Fibroblast of mammary gland (primary cell): ENCODE results near the gene NMUR2.

Experiments used
- DNase-seq: peaks from one replicate; pipeline ENCODE4 v3.0.0-alpha.2; 2010; ENCODE audit warnings: low read depth
- H3K4me3 ChIP-seq: 2 replicates; pipeline ENCODE4 v1.5.1; 2011; ENCODE audit warnings: low read depth, mild to moderate bottlenecking, low read length, moderate library complexity; ENCODE audit not compliant: control insufficient read depth
- CTCF ChIP-seq: conservative IDR thresholded peaks from 2 replicates; pipeline ENCODE4 v1.5.1; 2011; ENCODE audit warnings: low read depth, low read length, inconsistent platforms; ENCODE audit not compliant: control insufficient read depth, insufficient read depth

NMUR2 gene

DNA sequence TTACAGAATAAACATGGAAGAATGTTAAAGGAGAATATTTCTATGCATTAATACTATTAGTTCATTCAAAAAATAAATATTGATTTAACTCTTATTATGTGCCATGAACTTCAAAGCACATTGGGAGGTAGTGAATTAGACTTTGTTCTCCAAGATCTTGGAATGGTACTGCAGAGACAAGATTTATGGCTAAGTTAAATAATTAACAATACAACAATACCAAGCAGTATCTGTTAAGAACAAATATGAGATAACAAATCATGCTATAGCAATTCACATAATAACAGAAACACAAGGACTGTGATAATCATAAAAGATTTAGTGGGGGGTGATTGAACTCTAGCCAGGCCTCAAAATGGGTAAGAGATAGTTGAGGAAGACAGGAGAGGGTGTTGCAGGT is 11.6 kb downstream of the NMUR2 start:
- no peak for TF ChIP-seq CTCF
- no peak overlapping the region for H3K4me3 ChIP-seq
- DNase-seq: no peak

GRCh38 chr5:152389208-152389849 is 15.8 kb downstream of the NMUR2 start:
- no peak overlapping the region for H3K4me3 ChIP-seq
- no peak for TF ChIP-seq CTCF
- no peak for DNase-seq

DNA sequence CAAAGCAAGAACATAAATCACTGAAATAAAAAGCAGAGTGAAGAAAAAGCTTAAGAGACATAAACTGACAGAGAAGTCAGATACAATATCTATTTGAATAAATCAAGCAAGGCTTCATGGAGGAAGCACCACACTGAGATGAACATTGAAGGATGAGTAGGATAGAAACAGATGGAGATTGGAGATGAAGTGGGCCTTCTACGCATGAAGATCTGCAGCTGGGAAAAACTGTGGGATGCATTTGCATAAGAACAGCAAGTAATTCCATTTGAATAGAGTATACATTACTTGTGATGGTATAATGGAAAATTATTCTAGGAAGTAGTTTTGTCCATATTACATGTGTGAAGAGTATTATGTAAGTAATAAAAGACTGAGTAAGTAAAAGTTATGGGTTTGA is 16.5 kb downstream of the NMUR2 start:
- no peak overlapping the region for H3K4me3 ChIP-seq
- DNase-seq: no peak
- TF ChIP-seq CTCF: no peak

DNA sequence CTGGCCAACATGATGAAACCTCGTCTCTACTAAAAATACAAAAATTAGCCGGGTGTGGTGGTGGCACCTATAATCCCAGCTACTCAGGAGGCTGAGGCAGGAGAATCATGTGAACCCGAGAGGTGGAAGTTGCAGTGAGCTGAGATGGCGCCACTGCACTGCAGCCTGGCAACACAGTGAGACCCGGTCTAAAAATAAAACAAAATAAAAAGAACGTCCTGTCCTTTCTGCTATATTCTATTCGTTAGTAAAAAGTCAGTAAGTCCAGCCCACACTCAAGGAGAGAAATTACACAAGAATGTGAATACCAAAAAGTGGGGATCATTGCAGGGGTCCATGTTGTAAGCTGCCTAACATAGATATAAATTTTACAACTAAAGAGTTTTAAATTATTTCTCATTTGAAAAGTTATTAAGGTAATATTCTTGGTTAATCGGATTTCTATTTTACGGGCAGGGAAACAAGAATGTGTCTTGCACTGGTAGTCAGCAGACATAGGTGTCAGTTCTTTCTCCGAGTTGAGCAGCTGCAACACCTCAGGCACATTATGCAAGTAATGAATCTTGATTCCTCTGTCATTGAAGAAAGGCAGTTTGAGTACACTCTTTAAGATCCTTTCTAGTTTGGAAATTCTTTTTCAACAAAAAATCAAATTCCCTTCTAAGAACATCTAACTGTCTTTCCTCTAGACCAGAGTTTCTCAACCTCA is 24.5 kb downstream of the NMUR2 start:
- no peak for TF ChIP-seq CTCF
- H3K4me3 ChIP-seq: no peak overlapping the region
- no peak for DNase-seq

DNA sequence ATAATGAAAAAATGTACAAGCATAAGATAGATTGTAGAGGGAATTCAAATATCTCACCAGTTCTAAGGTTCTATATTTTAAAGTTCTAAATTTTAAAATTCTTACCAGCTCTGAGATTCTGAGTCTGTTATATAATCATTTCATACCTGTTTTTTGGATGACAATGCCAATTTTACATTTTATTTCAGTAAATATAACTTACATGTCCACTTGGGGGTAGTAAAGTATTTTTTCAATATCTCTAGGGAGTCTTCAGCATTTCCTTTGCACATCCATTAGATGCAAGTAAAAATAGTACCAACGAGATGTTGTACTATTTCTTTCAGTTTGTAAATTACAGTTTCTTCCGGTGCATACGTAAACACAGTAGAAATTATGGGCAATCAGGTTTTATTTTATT is 25.7 kb downstream of the NMUR2 start:
- TF ChIP-seq CTCF: no peak
- H3K4me3 ChIP-seq: no peak overlapping the region
- no peak for DNase-seq

GRCh38 chr5:152378730-152379129 is 26.3 kb downstream of the NMUR2 start:
- H3K4me3 ChIP-seq: no peak overlapping the region
- peak; percentile 5 for DNase-seq
- no peak for TF ChIP-seq CTCF
